Progenitor cell of endocrine pancreas (in vitro differentiated cells): ENCODE data around the gene PIBF1. TPM values are rescaled to one million over a fixed set of nuclear protein-coding genes. Genes with fewer than 3 reads are reported as not detected.
"Not testable (repeated sequence)": the region's sequence is repeated elsewhere in the genome, so short reads cannot be mapped to it uniquely, and the experiment has no call there.

Experiments used
- DNase-seq: peaks from one replicate; pipeline ENCODE4 v3.0.0; 2021; ENCODE audit warnings: low spot score; ENCODE audit not compliant: unreplicated experiment
- H3K27ac Mint-ChIP-seq: 2 replicates; pipeline ENCODE4 v1.8.0; 2021; ENCODE audit warnings: mild to moderate bottlenecking, moderate library complexity, mixed read lengths
- H3K27me3 Mint-ChIP-seq: 2 replicates; pipeline ENCODE4 v1.8.0; 2021; ENCODE audit warnings: mixed read lengths
- H3K36me3 Mint-ChIP-seq: 2 replicates; pipeline ENCODE4 v1.8.0; 2022; ENCODE audit warnings: mixed read lengths; ENCODE audit not compliant: insufficient read depth
- H3K4me1 Mint-ChIP-seq: 2 replicates; pipeline ENCODE4 v1.8.0; 2021; ENCODE audit warnings: low read depth, mixed read lengths
- H3K4me3 Mint-ChIP-seq: 2 replicates; pipeline ENCODE4 v1.8.0; 2021; ENCODE audit warnings: low read depth, mild to moderate bottlenecking, moderate library complexity, mixed read lengths
- H3K9me3 Mint-ChIP-seq: 2 replicates; pipeline ENCODE4 v1.8.0; 2021; ENCODE audit warnings: low read depth, mixed read lengths
- CTCF ChIP-seq: fragments of 200-600 bp; sonication (generic); IDR thresholded peaks from one replicate; pipeline ENCODE4 v1.5.0; 2021; ENCODE audit warnings: antibody characterized with exemption, mild to moderate bottlenecking; ENCODE audit not compliant: unreplicated experiment
- total RNA-seq: library from RNA; stranded (reverse); gene quantifications from 2 replicates; pipeline ENCODE4 v1.2.1, GENCODE V29; 2021

PIBF1 gene
- total RNA-seq, 1 donor from 2014 or later, result 28.7 TPM

GRCh38 chr13:72823081-72823480 lies 41.1 kb downstream of the PIBF1 start:
- Mint-ChIP-seq H3K9me3 (no peaks in the 10 kb centered on the region), H3K36me3 (peaks cover 24% of the 10 kb centered on the region), H3K27ac (no peak overlapping the region), H3K4me1 (peaks cover 5% of the 10 kb centered on the region), H3K27me3 (no peaks in the 10 kb centered on the region), H3K4me3 (no peak overlapping the region)
- no peak for DNase-seq
- no peak for TF ChIP-seq CTCF

- H3K9me3 Mint-ChIP-seq, result no peaks in the 10 kb centered on the region
- H3K27ac Mint-ChIP-seq, result no peak overlapping the region
Observed at GRCh38 chr13:72823724-72824123, 41.8 kb downstream of the PIBF1 start.

GRCh38 chr13:72834601-72835000 lies 52.7 kb downstream of the PIBF1 start:
- H3K4me3 Mint-ChIP-seq, result no peak overlapping the region
- no peak for TF ChIP-seq CTCF
- H3K27ac Mint-ChIP-seq, result no peak overlapping the region
- peaks cover 29% of the 10 kb centered on the region for H3K9me3 Mint-ChIP-seq
- no peak for DNase-seq
- peaks cover 44% of the 10 kb centered on the region for H3K36me3 Mint-ChIP-seq
- no peaks in the 10 kb centered on the region for H3K27me3 Mint-ChIP-seq
- H3K4me1 Mint-ChIP-seq, result peaks cover 5% of the 10 kb centered on the region

More at GRCh38 chr13:72823724-72824123, 41.8 kb downstream of the PIBF1 start:
- Mint-ChIP-seq H3K4me3 (no peak overlapping the region), H3K27me3 (no peaks in the 10 kb centered on the region), H3K4me1 (peaks cover 2% of the 10 kb centered on the region), H3K36me3 (peaks cover 24% of the 10 kb centered on the region)
- DNase-seq, result no peak
- no peak for TF ChIP-seq CTCF

- H3K4me1 Mint-ChIP-seq, result peaks cover 8% of the 10 kb centered on the region
- peaks cover 12% of the 10 kb centered on the region for H3K36me3 Mint-ChIP-seq
- TF ChIP-seq CTCF, result peak; percentile 86
- peak; percentile 17 for DNase-seq
- H3K27ac Mint-ChIP-seq, result no peak overlapping the region
- no peaks in the 10 kb centered on the region for H3K27me3 Mint-ChIP-seq
- no peak overlapping the region for H3K4me3 Mint-ChIP-seq
- no peaks in the 10 kb centered on the region for H3K9me3 Mint-ChIP-seq
Observed at GRCh38 chr13:72839831-72840426, 58.0 kb downstream of the PIBF1 start.

GRCh38 chr13:72842991-72843390 lies 61.1 kb downstream of the PIBF1 start:
- no peak for TF ChIP-seq CTCF
- DNase-seq, result no peak
- Mint-ChIP-seq H3K4me3 (no peak overlapping the region), H3K4me1 (peaks cover 8% of the 10 kb centered on the region), H3K27ac (no peak overlapping the region), H3K36me3 (peaks cover 25% of the 10 kb centered on the region), H3K27me3 (no peaks in the 10 kb centered on the region), H3K9me3 (no peaks in the 10 kb centered on the region)

GRCh38 chr13:72845148-72845547 lies 63.2 kb downstream of the PIBF1 start:
- H3K9me3 Mint-ChIP-seq, H3K27ac Mint-ChIP-seq, DNase-seq, H3K4me3 Mint-ChIP-seq, H3K27me3 Mint-ChIP-seq: not testable (repeated sequence)
- peaks cover 10% of the 10 kb centered on the region for H3K4me1 Mint-ChIP-seq
- H3K36me3 Mint-ChIP-seq, result peaks cover 25% of the 10 kb centered on the region
